SK-N-SH (cell line): ENCODE results near the gene SSNA1. TPM values are rescaled to one million over a fixed set of nuclear protein-coding genes. Genes with fewer than 3 reads are reported as not detected.

Experiments
- CTCF ChIA-PET: fragments of 300-600, 350-600 bp; formaldehyde crosslinking; extraction: SDS; loops from one replicate; lab custom pipeline; 2021; lab: Yijun Ruan, JAX
- POLR2A ChIA-PET: fragments of 350-600 bp; sonication (Branson Sonifier 250); formaldehyde crosslinking; extraction: SDS; loops from one replicate; lab custom pipeline; 2020; ENCODE audit warnings: antibody characterized with exemption, inconsistent platforms; lab: Yijun Ruan, JAX
- DNase-seq: peaks from one replicate; pipeline ENCODE4 v3.0.0; 2012
- H2AFZ ChIP-seq: fragments of 200-600 bp; sonication (generic); 2 replicates; pipeline ENCODE4 v1.8.1; 2016; ENCODE audit warnings: antibody characterized with exemption, mild to moderate bottlenecking, low read depth
- H3F3A ChIP-seq: fragments of 200-600 bp; sonication (generic); replicated peaks from 2 replicates; pipeline ENCODE3; 2016; ENCODE audit warnings: antibody characterized with exemption, mild to moderate bottlenecking; ENCODE audit not compliant: insufficient read depth
- H3K27ac ChIP-seq, 2 experiments: fragments of 200-500 bp in 1 of 2; fragments of 200-600 bp in 1 of 2; sonication (Bioruptor generic) in 1 of 2; sonication (generic), shearing (Covaris generic) in 1 of 2; 2 replicates each; pipeline versions ENCODE4 v1.5.1 to v1.6.1; 2014 to 2016; ENCODE audit warnings: low read depth in 2 of 2, inconsistent platforms in 1 of 2, low read length in 1 of 2, mild to moderate bottlenecking in 1 of 2, mixed read lengths in 1 of 2
- H3K27me3 ChIP-seq: fragments of 200-600 bp; sonication (generic), shearing (Covaris generic); 2 replicates; pipeline ENCODE4 v1.6.1; 2016; ENCODE audit warnings: mixed run types; ENCODE audit not compliant: insufficient read depth
- H3K36me3 ChIP-seq, 2 experiments: fragments of 200-500 bp in 1 of 2; fragments of 200-600 bp in 1 of 2; sonication (Bioruptor generic) in 1 of 2; sonication (generic) in 1 of 2; replicated peaks in 1 of 2; 2 replicates each; pipeline versions ENCODE3 to v1.5.1; 2014 to 2016; ENCODE audit warnings: low read length in 1 of 2, mild to moderate bottlenecking in 1 of 2; ENCODE audit not compliant: insufficient read depth in 2 of 2, control insufficient read depth in 1 of 2
- H3K4me1 ChIP-seq, 2 experiments: fragments of 200-500 bp in 1 of 2; fragments of 200-600 bp in 1 of 2; sonication (Bioruptor generic) in 1 of 2; sonication (generic), shearing (Covaris generic) in 1 of 2; 2 replicates each; pipeline versions ENCODE4 v1.5.1 to v1.6.1; 2014 to 2016; ENCODE audit warnings: low read depth in 1 of 2, low read length in 1 of 2, mixed run types in 1 of 2; ENCODE audit not compliant: insufficient read depth in 2 of 2, control insufficient read depth in 1 of 2
- H3K4me2 ChIP-seq: fragments of 200-600 bp; sonication (generic), shearing (Covaris generic); 2 replicates; pipeline ENCODE4 v1.6.1; 2017; ENCODE audit warnings: mixed run types
- H3K4me3 ChIP-seq, 2 experiments: fragments of 200-500 bp in 1 of 2; fragments of 200-600 bp in 1 of 2; sonication (Bioruptor generic) in 1 of 2; sonication (generic), shearing (Covaris generic) in 1 of 2; 2 replicates each; pipeline versions ENCODE4 v1.5.1 to v1.8.1; 2014 to 2016; ENCODE audit warnings: low read depth in 2 of 2, inconsistent platforms in 1 of 2, low read length in 1 of 2, mild to moderate bottlenecking in 1 of 2, mixed read lengths in 1 of 2, moderate library complexity in 1 of 2
- H3K79me2 ChIP-seq: fragments of 200-600 bp; sonication (generic); 2 replicates; pipeline ENCODE4 v1.8.1; 2017; ENCODE audit warnings: mild to moderate bottlenecking; ENCODE audit not compliant: insufficient read depth
- H3K9ac ChIP-seq: fragments of 200-600 bp; sonication (generic); 2 replicates; pipeline ENCODE4 v1.6.1; 2017; ENCODE audit warnings: mixed run types
- H3K9me2 ChIP-seq: fragments of 200-600 bp; sonication (generic); 2 replicates; pipeline ENCODE4 v1.6.1; 2017; ENCODE audit warnings: mixed run types
- H3K9me3 ChIP-seq: fragments of 200-600 bp; sonication (generic); 2 replicates; pipeline ENCODE4 v1.6.1; 2017; ENCODE audit warnings: mixed run types, mild to moderate bottlenecking, moderate library complexity
- H4K20me1 ChIP-seq: fragments of 200-600 bp; sonication (generic); 2 replicates; pipeline ENCODE4 v1.6.1; 2017; ENCODE audit warnings: mild to moderate bottlenecking, mixed run types; ENCODE audit not compliant: insufficient read depth
- FOSL2 ChIP-seq: IDR thresholded peaks from 2 replicates; pipeline ENCODE4 v1.4.0; 2012; ENCODE audit warnings: low read depth, mild to moderate bottlenecking, moderate library complexity, borderline replicate concordance
- FOXM1 ChIP-seq: IDR thresholded peaks from 2 replicates; pipeline ENCODE4 v1.4.0; 2012; ENCODE audit warnings: low read depth, mild to moderate bottlenecking
- MEF2A ChIP-seq: IDR thresholded peaks from 2 replicates; pipeline ENCODE4 v1.4.0; 2012; ENCODE audit warnings: low read depth, borderline replicate concordance
- NFIC ChIP-seq: IDR thresholded peaks from 2 replicates; pipeline ENCODE4 v1.4.0; 2012; ENCODE audit warnings: borderline replicate concordance
- NRF1 ChIP-seq: IDR thresholded peaks from 2 replicates; pipeline ENCODE4 v1.6.1; 2012; ENCODE audit warnings: low read depth, mild to moderate bottlenecking, low read length
- RCOR1 ChIP-seq: fragments of 150-350 bp; IDR thresholded peaks from 2 replicates; pipeline ENCODE4 v1.6.1; 2017; ENCODE audit warnings: antibody characterized with exemption, low read length
- RFX5 ChIP-seq: IDR thresholded peaks from 2 replicates; pipeline ENCODE4 v1.6.1; 2012; ENCODE audit warnings: mild to moderate bottlenecking, improper control_type of control experiment, low read length
- TCF12 ChIP-seq: IDR thresholded peaks from 2 replicates; pipeline ENCODE4 v1.4.0; 2012
- WGBS: methylation state at CpG from one replicate; pipeline ENCODE4 v1.1.6; 2017; ENCODE audit warnings: low lambda C conversion rate; 5-methylcytosine and 5-hydroxymethylcytosine counted together
- polyA plus RNA-seq, 3 experiments: library from polyadenylated mRNA; depleted of rRNA; stranded (reverse); fragments of >200 nt; gene quantifications; 2 replicates each; pipeline ENCODE4 v1.2.3, GENCODE V29; 2012
- TF ChIP-seq, protein P1 (sequence below): IDR thresholded peaks from 2 replicates; pipeline ENCODE4 v1.4.0; 2012; ENCODE audit warnings: low read depth
- TF ChIP-seq, protein P2 (sequence below): IDR thresholded peaks from 2 replicates; pipeline ENCODE4 v1.4.0; 2012; ENCODE audit warnings: low read depth, borderline replicate concordance
- TF ChIP-seq, protein P3 (sequence below): fragments of 200-600 bp; sonication (generic); IDR thresholded peaks from 2 replicates; pipeline ENCODE4 v1.6.1; 2017; ENCODE audit warnings: antibody characterized with exemption, mild to moderate bottlenecking, moderate library complexity
- TF ChIP-seq, protein P4 (sequence below): IDR thresholded peaks from 2 replicates; pipeline ENCODE4; 2012

SSNA1 gene
- polyA plus RNA-seq, 1 of the 3 experiments (the other 2 are of a cell fraction): 124 TPM

DNA sequence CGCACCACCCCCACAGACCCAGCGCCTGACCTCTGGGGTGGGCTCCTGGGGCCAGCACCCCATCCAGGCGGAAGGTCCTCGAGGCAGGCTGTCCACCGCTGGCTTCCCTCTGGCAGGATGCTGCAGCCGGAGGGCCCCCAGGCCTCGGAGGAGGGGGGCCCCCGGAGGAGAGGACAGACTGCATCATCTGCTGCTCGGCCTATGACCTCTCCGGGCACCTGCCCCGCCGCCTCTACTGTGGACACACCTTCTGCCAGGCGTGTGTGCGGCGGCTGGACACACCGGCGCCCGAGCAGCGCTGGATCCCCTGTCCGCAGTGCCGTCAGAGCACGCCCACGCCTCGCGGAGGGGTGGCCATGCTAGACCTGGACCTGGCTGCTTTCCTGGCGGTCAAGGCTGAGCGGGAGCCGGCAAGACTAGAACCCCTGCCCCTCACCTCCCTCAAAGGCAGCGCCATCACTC is 40.1 kb downstream of the SSNA1 start (continued):
- TF ChIP-seq, protein P1, sequence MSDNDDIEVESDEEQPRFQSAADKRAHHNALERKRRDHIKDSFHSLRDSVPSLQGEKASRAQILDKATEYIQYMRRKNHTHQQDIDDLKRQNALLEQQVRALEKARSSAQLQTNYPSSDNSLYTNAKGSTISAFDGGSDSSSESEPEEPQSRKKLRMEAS: no peak
- TF ChIP-seq MEF2A (no peak), RCOR1 (no peak), FOXM1 (no peak)
- TF ChIP-seq, all 33 proteins: peak for 0

DNA sequence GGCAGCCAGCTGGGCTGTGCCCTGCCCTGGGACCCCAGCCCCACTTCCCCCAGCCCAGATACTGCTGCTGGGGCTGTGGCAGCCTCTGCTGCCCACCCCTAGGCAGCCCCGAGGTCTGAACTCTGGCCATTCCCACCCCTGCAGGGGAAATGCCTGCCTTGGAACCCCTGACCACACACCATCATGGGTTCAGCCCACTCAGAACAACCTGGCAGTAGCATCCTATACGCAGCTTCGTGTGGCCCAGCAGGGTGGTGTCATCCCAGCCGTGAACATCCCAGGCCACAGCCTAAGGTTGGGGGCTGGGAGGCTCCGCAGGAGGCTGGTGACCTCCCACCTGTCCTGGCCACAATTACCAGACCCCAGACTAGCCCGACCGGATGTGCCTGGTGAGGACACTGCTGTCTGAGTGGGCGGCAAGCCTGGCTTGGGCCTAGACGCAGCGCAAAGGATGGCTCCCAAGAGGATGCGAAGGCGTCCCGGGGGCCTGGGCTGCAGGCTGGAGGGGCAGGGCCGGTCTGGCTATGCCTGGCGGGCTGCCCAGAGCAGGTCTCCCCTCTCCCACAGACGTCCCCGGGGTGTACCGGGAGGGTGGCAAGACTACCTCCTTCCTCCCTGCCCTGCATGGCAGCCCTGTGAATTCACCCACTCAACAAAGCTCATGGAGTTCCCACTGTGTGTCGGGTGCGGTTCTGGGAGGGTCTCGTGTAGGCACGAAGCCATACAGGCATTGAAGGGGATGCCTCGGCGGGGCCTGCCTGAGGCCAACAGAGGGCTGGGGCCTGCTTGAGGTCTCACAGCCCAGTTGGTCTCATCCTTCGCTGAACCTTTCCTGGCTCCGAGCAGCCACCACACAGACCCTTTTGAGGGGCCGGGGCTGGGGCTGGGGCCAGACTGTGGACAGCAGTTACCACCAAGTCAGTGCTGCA is 40.8 kb downstream of the SSNA1 start:
- Histone ChIP-seq H3K36me3 (no peaks in the 10 kb centered on the region), H3K9me2 (no peaks in the 10 kb centered on the region), H3K4me3 (no peak overlapping the region), H3K9ac (no peak overlapping the region), H4K20me1 (no peaks in the 10 kb centered on the region), H3F3A (peaks cover 16% of the 10 kb centered on the region), H3K4me2 (no peak overlapping the region), H3K27me3 (no peaks in the 10 kb centered on the region), H3K27ac (no peak overlapping the region; a peak in 1 of 4 replicates), H3K4me1 (peaks cover 0 to 45% of the 10 kb centered on the region in 2 experiments; a peak in 1 of 4 replicates), H3K79me2 (no peaks in the 10 kb centered on the region), H3K9me3 (no peaks in the 10 kb centered on the region), H2AFZ (no peak overlapping the region)
- 87% methylated on average over 6 of the region's 27 CpGs for WGBS
- no peak for DNase-seq
- TF ChIP-seq NRF1: no peak
- TF ChIP-seq NFIC: no peak
- ChIA-PET CTCF (interaction anchor here (0.9 to 3.8 kb wide), 5 partner anchors 105 to 194 kb away, joined by 3 to 40 read pairs (median 5); no protein-coding TSS in a partner anchor), POLR2A (interaction anchor here (1.2 kb wide), 1 partner anchor 114 kb away, joined by 3 read pairs; no protein-coding TSS in a partner anchor)

DNA sequence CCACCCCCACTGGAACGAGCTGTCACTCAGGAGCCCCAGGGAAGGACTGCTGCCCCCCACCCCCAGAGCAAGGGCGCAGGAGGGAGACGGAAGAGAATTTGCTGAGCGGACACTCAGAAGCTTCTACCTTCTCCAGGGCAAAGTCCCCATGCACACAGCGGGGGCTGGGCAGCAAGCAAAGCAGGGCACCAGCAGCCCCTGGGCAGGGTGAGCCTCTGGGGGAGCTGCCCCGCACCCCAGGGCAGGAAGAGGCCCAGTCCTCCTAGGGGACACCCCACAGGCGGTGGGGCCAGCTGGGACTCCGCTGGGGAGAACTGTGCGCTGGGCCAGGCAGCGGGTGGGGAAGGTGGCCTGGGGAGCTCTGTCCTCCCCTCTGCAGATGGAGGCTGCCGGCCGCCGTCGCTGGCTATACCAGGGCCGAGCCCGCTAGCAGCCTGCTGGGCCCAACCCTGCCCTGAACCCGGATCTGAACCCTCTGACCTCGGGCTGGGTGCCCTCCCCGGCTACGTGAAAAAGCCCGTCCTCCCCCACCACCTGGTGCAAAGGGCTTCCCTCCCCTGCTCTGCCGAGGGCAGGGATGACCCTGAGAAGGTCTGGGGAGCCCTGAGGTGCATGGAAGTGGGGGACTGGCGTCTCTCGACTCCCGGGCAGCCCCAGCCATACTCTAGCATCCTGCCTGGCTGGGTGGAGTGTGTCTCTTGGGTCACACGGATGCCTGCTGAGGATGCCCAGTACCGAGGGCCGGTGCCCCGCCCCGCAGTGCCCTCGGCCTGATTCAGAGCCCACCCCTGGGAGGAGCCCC is 41.6 kb downstream of the SSNA1 start:
- no peaks in the 10 kb centered on the region for H3K9me2 ChIP-seq
- H4K20me1 ChIP-seq: no peaks in the 10 kb centered on the region
- no peak overlapping the region; a peak in 1 of 4 replicates for H3K27ac ChIP-seq
- H3K9ac ChIP-seq: no peak overlapping the region
- H3K36me3 ChIP-seq: no peaks in the 10 kb centered on the region
- TF ChIP-seq, protein P2, sequence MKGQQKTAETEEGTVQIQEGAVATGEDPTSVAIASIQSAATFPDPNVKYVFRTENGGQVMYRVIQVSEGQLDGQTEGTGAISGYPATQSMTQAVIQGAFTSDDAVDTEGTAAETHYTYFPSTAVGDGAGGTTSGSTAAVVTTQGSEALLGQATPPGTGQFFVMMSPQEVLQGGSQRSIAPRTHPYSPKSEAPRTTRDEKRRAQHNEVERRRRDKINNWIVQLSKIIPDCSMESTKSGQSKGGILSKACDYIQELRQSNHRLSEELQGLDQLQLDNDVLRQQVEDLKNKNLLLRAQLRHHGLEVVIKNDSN: no peak
- no peak for TF ChIP-seq RFX5
- TF ChIP-seq, protein P3, sequence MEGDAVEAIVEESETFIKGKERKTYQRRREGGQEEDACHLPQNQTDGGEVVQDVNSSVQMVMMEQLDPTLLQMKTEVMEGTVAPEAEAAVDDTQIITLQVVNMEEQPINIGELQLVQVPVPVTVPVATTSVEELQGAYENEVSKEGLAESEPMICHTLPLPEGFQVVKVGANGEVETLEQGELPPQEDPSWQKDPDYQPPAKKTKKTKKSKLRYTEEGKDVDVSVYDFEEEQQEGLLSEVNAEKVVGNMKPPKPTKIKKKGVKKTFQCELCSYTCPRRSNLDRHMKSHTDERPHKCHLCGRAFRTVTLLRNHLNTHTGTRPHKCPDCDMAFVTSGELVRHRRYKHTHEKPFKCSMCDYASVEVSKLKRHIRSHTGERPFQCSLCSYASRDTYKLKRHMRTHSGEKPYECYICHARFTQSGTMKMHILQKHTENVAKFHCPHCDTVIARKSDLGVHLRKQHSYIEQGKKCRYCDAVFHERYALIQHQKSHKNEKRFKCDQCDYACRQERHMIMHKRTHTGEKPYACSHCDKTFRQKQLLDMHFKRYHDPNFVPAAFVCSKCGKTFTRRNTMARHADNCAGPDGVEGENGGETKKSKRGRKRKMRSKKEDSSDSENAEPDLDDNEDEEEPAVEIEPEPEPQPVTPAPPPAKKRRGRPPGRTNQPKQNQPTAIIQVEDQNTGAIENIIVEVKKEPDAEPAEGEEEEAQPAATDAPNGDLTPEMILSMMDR: no peak
- no peak for TF ChIP-seq TCF12
- no peak for TF ChIP-seq FOSL2
- TF ChIP-seq, protein P4, sequence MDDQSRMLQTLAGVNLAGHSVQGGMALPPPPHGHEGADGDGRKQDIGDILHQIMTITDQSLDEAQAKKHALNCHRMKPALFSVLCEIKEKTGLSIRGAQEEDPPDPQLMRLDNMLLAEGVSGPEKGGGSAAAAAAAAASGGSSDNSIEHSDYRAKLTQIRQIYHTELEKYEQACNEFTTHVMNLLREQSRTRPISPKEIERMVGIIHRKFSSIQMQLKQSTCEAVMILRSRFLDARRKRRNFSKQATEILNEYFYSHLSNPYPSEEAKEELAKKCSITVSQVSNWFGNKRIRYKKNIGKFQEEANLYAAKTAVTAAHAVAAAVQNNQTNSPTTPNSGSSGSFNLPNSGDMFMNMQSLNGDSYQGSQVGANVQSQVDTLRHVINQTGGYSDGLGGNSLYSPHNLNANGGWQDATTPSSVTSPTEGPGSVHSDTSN: no peak
- TF ChIP-seq NFIC: no peak
- no peak overlapping the region for H3K4me2 ChIP-seq
- no peak overlapping the region for H3K4me3 ChIP-seq
- no peaks in the 10 kb centered on the region for H3K27me3 ChIP-seq
- no peaks in the 10 kb centered on the region for H3K9me3 ChIP-seq
- POLR2A ChIA-PET: interaction anchor here (1.2 kb wide), 1 partner anchor 115 kb away, joined by 3 read pairs; no protein-coding TSS in a partner anchor
- peaks cover 0 to 41% of the 10 kb centered on the region in 2 experiments; a peak in 1 of 4 replicates for H3K4me1 ChIP-seq
- CTCF ChIA-PET: interaction anchor here (0.9 to 1.5 kb wide), 3 partner anchors 163 to 195 kb away, joined by 3 to 5 read pairs (median 3); no protein-coding TSS in a partner anchor
- no peaks in the 10 kb centered on the region for H3K79me2 ChIP-seq
- H2AFZ ChIP-seq: no peak overlapping the region
- WGBS: 58% methylated on average over 8 of the region's 31 CpGs
- H3F3A ChIP-seq: peaks cover 16% of the 10 kb centered on the region
- no peak for DNase-seq
